ENCODE measurements around the gene COG6. TPM values are rescaled to one million over a fixed set of nuclear protein-coding genes. Genes with fewer than 3 reads are reported as not detected.

Gene COG6
- total and polyA plus RNA-seq, 10 of the 15 experiments (the other 5 are each of a cell fraction or from before 2014, with no cell fraction given): 4.5 to 29.8 (median 12.6) TPM

- Histone ChIP-seq H3K9ac (ENCODE audit: control insufficient read depth, insufficient read depth, low read length) (no peak overlapping the region), H2AFZ (ENCODE audit: control insufficient read depth, low read depth, low read length) (no peak overlapping the region), H3K9me3 (replicated peaks; ENCODE audit: control insufficient read depth, insufficient read depth, low read length) (no peaks in the 10 kb centered on the region; the same call in 2 of the 3 replicates), H3K36me3 (ENCODE audit: control insufficient read depth in 2 of 2, insufficient read depth in 2 of 2, low read length in 1 of 2) (no peaks in the 10 kb centered on the region), H3K4me3 (no peak overlapping the region), H4K20me1 (ENCODE audit: control insufficient read depth, insufficient read depth) (no peaks in the 10 kb centered on the region), H3K27me3 (replicated peaks in 1 of 2; ENCODE audit: control insufficient read depth in 2 of 2, insufficient read depth in 2 of 2, low read length in 1 of 2) (no peaks in the 10 kb centered on the region), H3K27ac (ENCODE audit: control insufficient read depth, insufficient read depth) (no peak overlapping the region), H3K4me1 (ENCODE audit: control insufficient read depth, insufficient read depth, low read length) (no peaks in the 10 kb centered on the region), H3K79me2 (ENCODE audit: control insufficient read depth, insufficient read depth, low read length) (no peaks in the 10 kb centered on the region), H3K4me2 (ENCODE audit: control insufficient read depth, insufficient read depth) (no peak overlapping the region)
- SMC1A ChIA-PET (ENCODE audit: uncharacterized antibody, unreplicated experiment): no interaction called here
- CTCF ChIA-PET: no interaction called here
- RAD21 ChIA-PET (ENCODE audit: unreplicated experiment): no interaction called here
- intact Hi-C loops (cut with micrococcal nuclease; ENCODE audit: unreplicated experiment): loop anchor here (10.0 kb wide), 1 partner anchor 989 kb away; the partner anchor contains the start of gene MRPS31
- in situ Hi-C loops (cut with MboI): no loop called here
- FAIRE-seq (no peak), ATAC-seq (no peak), DNase-seq (ENCODE audit: low read depth, low spot score) (no peak)
- WGBS (ENCODE audit: insufficient coverage, insufficient replicate concordance, low lambda C conversion rate, missing lambda C conversion rate): 40% methylated on average over 4 of the region's 4 CpGs
- BruUV-seq (replicated peaks): no TSS peak
- POLR2A ChIA-PET: no interaction called here
- TF ChIP-seq GABPA (IDR thresholded peaks at IDR 0.05; ENCODE audit: low read depth): no peak
- TF ChIP-seq, protein P1, sequence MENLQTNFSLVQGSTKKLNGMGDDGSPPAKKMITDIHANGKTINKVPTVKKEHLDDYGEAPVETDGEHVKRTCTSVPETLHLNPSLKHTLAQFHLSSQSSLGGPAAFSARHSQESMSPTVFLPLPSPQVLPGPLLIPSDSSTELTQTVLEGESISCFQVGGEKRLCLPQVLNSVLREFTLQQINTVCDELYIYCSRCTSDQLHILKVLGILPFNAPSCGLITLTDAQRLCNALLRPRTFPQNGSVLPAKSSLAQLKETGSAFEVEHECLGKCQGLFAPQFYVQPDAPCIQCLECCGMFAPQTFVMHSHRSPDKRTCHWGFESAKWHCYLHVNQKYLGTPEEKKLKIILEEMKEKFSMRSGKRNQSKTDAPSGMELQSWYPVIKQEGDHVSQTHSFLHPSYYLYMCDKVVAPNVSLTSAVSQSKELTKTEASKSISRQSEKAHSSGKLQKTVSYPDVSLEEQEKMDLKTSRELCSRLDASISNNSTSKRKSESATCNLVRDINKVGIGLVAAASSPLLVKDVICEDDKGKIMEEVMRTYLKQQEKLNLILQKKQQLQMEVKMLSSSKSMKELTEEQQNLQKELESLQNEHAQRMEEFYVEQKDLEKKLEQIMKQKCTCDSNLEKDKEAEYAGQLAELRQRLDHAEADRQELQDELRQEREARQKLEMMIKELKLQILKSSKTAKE (IDR thresholded peaks at IDR 0.05; ENCODE audit: low read depth, poor library complexity, severe bottlenecking): no peak
- TF ChIP-seq ZBTB11 (CRISPR knock-in tag; IDR thresholded peaks at IDR 0.05): no peak
- TF ChIP-seq, protein P2, sequence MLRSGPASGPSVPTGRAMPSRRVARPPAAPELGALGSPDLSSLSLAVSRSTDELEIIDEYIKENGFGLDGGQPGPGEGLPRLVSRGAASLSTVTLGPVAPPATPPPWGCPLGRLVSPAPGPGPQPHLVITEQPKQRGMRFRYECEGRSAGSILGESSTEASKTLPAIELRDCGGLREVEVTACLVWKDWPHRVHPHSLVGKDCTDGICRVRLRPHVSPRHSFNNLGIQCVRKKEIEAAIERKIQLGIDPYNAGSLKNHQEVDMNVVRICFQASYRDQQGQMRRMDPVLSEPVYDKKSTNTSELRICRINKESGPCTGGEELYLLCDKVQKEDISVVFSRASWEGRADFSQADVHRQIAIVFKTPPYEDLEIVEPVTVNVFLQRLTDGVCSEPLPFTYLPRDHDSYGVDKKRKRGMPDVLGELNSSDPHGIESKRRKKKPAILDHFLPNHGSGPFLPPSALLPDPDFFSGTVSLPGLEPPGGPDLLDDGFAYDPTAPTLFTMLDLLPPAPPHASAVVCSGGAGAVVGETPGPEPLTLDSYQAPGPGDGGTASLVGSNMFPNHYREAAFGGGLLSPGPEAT (IDR thresholded peaks at IDR 0.05; ENCODE audit: low read depth): no peak
- TF ChIP-seq MYC (IDR thresholded peaks at IDR 0.05; ENCODE audit: insufficient read depth, insufficient read length, insufficient replicate concordance, low read length, severe bottlenecking): no peak
- TF ChIP-seq FOS (IDR thresholded peaks at IDR 0.05; ENCODE audit: borderline replicate concordance, extremely low read depth, insufficient read length): no peak
- TF ChIP-seq, protein P3, sequence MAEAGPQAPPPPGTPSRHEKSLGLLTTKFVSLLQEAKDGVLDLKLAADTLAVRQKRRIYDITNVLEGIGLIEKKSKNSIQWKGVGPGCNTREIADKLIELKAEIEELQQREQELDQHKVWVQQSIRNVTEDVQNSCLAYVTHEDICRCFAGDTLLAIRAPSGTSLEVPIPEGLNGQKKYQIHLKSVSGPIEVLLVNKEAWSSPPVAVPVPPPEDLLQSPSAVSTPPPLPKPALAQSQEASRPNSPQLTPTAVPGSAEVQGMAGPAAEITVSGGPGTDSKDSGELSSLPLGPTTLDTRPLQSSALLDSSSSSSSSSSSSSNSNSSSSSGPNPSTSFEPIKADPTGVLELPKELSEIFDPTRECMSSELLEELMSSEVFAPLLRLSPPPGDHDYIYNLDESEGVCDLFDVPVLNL (IDR thresholded peaks at IDR 0.05; ENCODE audit: low read depth, low read length): no peak
- no peak for TF ChIP-seq RCOR1 (conservative IDR thresholded peaks at IDR 0.05; ENCODE audit: low read depth, low read length)
- TF ChIP-seq MEF2A (IDR thresholded peaks at IDR 0.05; ENCODE audit: insufficient read depth, low read depth, low read length): no peak
- TF ChIP-seq, protein P4, sequence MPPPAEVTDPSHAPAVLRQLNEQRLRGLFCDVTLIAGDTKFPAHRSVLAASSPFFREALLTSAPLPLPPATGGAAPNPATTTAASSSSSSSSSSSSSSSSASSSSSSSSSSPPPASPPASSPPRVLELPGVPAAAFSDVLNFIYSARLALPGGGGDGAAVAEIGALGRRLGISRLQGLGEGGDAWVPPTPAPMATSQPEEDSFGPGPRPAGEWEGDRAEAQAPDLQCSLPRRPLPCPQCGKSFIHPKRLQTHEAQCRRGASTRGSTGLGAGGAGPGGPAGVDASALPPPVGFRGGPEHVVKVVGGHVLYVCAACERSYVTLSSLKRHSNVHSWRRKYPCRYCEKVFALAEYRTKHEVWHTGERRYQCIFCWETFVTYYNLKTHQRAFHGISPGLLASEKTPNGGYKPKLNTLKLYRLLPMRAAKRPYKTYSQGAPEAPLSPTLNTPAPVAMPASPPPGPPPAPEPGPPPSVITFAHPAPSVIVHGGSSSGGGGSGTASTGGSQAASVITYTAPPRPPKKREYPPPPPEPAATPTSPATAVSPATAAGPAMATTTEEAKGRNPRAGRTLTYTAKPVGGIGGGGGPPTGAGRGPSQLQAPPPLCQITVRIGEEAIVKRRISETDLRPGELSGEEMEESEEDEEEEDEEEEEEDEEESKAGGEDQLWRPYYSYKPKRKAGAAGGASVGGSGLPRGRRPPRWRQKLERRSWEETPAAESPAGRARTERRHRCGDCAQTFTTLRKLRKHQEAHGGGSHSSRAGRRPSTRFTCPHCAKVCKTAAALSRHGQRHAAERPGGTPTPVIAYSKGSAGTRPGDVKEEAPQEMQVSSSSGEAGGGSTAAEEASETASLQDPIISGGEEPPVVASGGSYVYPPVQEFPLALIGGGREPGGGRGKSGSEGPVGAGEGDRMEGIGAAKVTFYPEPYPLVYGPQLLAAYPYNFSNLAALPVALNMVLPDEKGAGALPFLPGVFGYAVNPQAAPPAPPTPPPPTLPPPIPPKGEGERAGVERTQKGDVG (CRISPR knock-in tag; IDR thresholded peaks at IDR 0.05): no peak
Observed at GRCh38 chr13:39786091-39786490, 130.6 kb downstream of the COG6 start.

All from GM12878 (cell line).